Lower leg skin (tissue), 4 donors: ENCODE measurements around the gene RIC8B. TPM values are rescaled to one million over a fixed set of nuclear protein-coding genes. Genes with fewer than 3 reads are reported as not detected.

Source experiments
- DNase-seq, 2 donors: peaks; one replicate each; pipeline ENCODE4 v3.0.0-alpha.2; 2019; ENCODE audit warnings: low spot score in 2 of 2
- H3K4me3 ChIP-seq: fragments of 200-600 bp; sonication (generic); 2 replicates; pipeline ENCODE4 v1.5.1; 2017; ENCODE audit warnings: mild to moderate bottlenecking, low read depth; ENCODE audit not compliant: poor library complexity, severe bottlenecking
- CTCF ChIP-seq, 3 donors: fragments of 450-650 bp; IDR thresholded peaks; one replicate each; pipeline ENCODE4 v1.5.1; 2016; ENCODE audit warnings: antibody characterized with exemption in 3 of 3, mild to moderate bottlenecking in 3 of 3, moderate library complexity in 2 of 3
- POLR2A ChIP-seq, 2 donors: fragments of 450-650 bp; IDR thresholded peaks; one replicate each; pipeline ENCODE4 v1.6.1; 2016 to 2017; ENCODE audit warnings: antibody characterized with exemption in 2 of 2, mild to moderate bottlenecking in 1 of 2, moderate library complexity in 1 of 2
- WGBS, 2 donors: methylation state at CpG; one replicate each; pipeline ENCODE4 v1.1.5; 2018; 5-methylcytosine and 5-hydroxymethylcytosine counted together
- intact Hi-C: fragments of 100-400 bp; cut with DNase I; formaldehyde crosslinking; loops from one replicate; pipeline ENCODE4 v1.15.0; 2023; ENCODE audit warnings: low total_unique reads
- total RNA-seq, 4 donors: library from RNA; depleted of rRNA; stranded (reverse); fragments of >200 nt; gene quantifications; one replicate each; pipeline ENCODE4 v1.1.0, GENCODE V29; 2016

RIC8B gene
- total RNA-seq, 4 donors from 2014 or later = 7.0 to 9.1 (median 8.3) TPM

GRCh38 chr12:106854723-106855122 lies 80.2 kb downstream of the RIC8B start:
- WGBS, 2 donors = 95 to 96% methylated on average over 4 of the region's 4 CpGs
- TF ChIP-seq POLR2A (IDR thresholded peaks at IDR 0.05) (no peak), CTCF (IDR thresholded peaks at IDR 0.05) (no peak)
- intact Hi-C loops = no loop called here
- no peak for DNase-seq
- no peak overlapping the region for H3K4me3 ChIP-seq

- intact Hi-C loops = no loop called here
- TF ChIP-seq CTCF (IDR thresholded peaks at IDR 0.05) (no peak), POLR2A (IDR thresholded peaks at IDR 0.05) (no peak)
- no peak overlapping the region for H3K4me3 ChIP-seq
- WGBS, 2 donors = 92 to 100% methylated on average over 2 of the region's 2 CpGs
- DNase-seq = no peak
These were observed 80.8 kb downstream of the RIC8B start for GRCh38 chr12:106855221-106855758.

GRCh38 chr12:106861984-106862916 lies 87.8 kb downstream of the RIC8B start:
- H3K4me3 ChIP-seq = no peak overlapping the region
- TF ChIP-seq POLR2A (IDR thresholded peaks at IDR 0.05) = no peak
- TF ChIP-seq CTCF (IDR thresholded peaks at IDR 0.05) = no peak
- 94 to 97% methylated on average over 3 of the region's 3 CpGs for WGBS, 2 donors
- intact Hi-C loops = no loop called here
- DNase-seq = no peak

GRCh38 chr12:106863189-106863588 lies 88.7 kb downstream of the RIC8B start:
- 76 to 83% methylated on average over 1 of the region's 1 CpG for WGBS, 2 donors
- intact Hi-C loops = no loop called here
- DNase-seq = no peak
- no peak overlapping the region for H3K4me3 ChIP-seq
- TF ChIP-seq POLR2A (IDR thresholded peaks at IDR 0.05) (no peak), CTCF (IDR thresholded peaks at IDR 0.05) (no peak)

GRCh38 chr12:106865683-106866082 lies 91.2 kb downstream of the RIC8B start:
- intact Hi-C loops = no loop called here
- DNase-seq = no peak
- TF ChIP-seq CTCF (IDR thresholded peaks at IDR 0.05) (no peak), POLR2A (IDR thresholded peaks at IDR 0.05) (no peak)
- H3K4me3 ChIP-seq = no peak overlapping the region
- 74 to 86% methylated on average over 3 of the region's 3 CpGs for WGBS, 2 donors
